ENCODE results near the gene TACC3.

DNA sequence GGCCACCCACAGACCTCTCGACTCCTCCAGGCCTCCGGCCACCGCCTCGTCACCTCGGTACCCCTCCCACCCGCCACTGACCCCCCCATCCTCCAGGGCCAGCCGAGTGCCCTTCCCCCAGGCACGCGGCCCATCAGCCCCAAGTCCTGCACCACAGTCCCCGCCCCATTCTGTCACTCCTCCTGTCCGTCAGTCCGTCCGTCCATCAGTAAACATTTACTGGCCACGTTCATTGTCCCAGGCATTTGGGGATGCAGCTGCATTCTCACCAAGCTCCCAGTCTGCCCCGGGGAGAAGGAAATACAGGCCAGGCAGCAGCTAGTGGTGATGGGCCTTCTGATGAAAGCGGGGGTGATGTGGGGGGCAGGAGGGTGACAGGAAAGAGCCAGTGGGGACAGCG is 36.5 kb downstream of the TACC3 start:
- TF ChIP-seq CTCF (conservative IDR thresholded peaks at IDR 0.05; ENCODE audit: low read depth, low read length) (no peak), EZH2 (IDR thresholded peaks at IDR 0.05; ENCODE audit: low read length, unreplicated experiment) (no peak), EZH2phosphoT487 (IDR thresholded peaks at IDR 0.05; ENCODE audit: borderline replicate concordance, low read length) (no peak)

All from PC-3 (cell line).